Epithelial cell of proximal tubule (primary cell): ENCODE results near the gene ROR1. TPM values are rescaled to one million over a fixed set of nuclear protein-coding genes. Genes with fewer than 3 reads are reported as not detected.
"Not testable (repeated sequence)": the region's sequence is repeated elsewhere in the genome, so short reads cannot be mapped to it uniquely, and the experiment has no call there.

Source experiments
- DNase-seq: peaks from one replicate; pipeline ENCODE4 v3.0.0-alpha.2; 2011; ENCODE audit warnings: low read depth
- H3K4me3 ChIP-seq: 2 replicates; pipeline ENCODE4 v1.5.1; 2011; ENCODE audit warnings: low read depth, mild to moderate bottlenecking, low read length
- total RNA-seq: library from RNA; depleted of rRNA; stranded (reverse); fragments of >200 nt; gene quantifications from 2 replicates; pipeline ENCODE4 v1.2.3, GENCODE V29; 2015
- TF ChIP-seq, protein P1 (sequence below): conservative IDR thresholded peaks from 2 replicates; pipeline ENCODE4 v1.5.1; 2012; ENCODE audit warnings: low read depth, mild to moderate bottlenecking, low read length

The ROR1 gene
- total RNA-seq, 1 donor from 2014 or later = 5.9 TPM

DNA sequence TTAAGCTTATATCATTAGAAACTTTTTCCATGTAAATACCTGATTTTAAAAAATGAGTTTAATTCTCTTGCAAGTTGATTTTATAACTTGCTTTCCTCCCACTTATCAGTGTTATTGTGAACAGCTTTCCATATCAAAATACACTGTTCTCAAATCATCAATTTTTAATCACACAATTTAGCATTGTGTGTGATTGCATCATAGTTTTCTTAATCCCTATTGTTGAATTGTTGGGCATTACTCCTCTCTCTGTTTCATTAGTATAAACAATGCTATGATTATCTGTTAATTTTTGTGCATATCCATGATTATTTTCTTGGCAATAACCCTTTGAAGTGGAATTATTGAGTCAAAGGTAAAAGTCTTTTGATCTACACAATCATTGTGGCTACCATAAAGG, 48.7 kb downstream of the ROR1 start:
- TF ChIP-seq, protein P1, sequence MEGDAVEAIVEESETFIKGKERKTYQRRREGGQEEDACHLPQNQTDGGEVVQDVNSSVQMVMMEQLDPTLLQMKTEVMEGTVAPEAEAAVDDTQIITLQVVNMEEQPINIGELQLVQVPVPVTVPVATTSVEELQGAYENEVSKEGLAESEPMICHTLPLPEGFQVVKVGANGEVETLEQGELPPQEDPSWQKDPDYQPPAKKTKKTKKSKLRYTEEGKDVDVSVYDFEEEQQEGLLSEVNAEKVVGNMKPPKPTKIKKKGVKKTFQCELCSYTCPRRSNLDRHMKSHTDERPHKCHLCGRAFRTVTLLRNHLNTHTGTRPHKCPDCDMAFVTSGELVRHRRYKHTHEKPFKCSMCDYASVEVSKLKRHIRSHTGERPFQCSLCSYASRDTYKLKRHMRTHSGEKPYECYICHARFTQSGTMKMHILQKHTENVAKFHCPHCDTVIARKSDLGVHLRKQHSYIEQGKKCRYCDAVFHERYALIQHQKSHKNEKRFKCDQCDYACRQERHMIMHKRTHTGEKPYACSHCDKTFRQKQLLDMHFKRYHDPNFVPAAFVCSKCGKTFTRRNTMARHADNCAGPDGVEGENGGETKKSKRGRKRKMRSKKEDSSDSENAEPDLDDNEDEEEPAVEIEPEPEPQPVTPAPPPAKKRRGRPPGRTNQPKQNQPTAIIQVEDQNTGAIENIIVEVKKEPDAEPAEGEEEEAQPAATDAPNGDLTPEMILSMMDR = no peak
- H3K4me3 ChIP-seq = no peak overlapping the region
- DNase-seq = no peak

DNA sequence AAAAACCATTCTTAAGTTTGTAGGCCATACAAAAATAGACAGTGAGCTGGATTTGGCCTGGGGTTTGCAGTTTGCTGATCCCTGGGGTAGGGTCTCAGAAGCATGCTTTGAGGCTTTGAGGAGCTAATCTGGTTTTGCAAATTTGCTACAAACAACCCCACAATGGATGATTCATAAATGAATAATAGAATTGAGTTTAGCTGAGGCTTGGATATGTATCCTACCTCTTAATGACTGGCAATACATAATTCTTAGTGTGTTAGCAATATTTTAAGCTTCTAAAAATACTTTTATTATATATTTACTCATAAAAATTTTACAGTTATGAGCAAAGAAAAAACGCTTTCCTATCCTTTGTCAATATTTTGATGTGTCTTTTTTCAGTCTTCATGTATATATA, 50.6 kb downstream of the ROR1 start:
- no peak for DNase-seq
- no peak overlapping the region for H3K4me3 ChIP-seq
- TF ChIP-seq, protein P1 = no peak

DNA sequence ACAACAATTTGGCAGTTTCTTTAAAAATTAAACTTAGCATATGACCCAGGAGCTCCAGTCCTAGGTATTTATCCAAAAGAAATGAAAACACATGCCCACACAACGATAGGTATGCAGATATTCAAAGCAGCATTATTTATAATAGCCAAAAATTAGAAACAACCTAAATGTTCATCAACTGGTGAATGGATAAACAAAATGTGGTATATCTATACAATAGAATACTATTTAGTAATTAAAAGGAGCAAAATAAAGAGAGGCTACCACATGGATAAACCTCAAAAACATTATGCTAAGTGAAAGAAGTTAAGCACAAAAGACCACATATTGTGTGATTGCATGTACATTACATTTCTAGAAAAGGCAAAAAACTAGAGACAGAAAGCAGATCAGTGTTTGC, 51.3 kb downstream of the ROR1 start:
- DNase-seq = no peak
- H3K4me3 ChIP-seq = no peak overlapping the region
- TF ChIP-seq, protein P1 = no peak

DNA sequence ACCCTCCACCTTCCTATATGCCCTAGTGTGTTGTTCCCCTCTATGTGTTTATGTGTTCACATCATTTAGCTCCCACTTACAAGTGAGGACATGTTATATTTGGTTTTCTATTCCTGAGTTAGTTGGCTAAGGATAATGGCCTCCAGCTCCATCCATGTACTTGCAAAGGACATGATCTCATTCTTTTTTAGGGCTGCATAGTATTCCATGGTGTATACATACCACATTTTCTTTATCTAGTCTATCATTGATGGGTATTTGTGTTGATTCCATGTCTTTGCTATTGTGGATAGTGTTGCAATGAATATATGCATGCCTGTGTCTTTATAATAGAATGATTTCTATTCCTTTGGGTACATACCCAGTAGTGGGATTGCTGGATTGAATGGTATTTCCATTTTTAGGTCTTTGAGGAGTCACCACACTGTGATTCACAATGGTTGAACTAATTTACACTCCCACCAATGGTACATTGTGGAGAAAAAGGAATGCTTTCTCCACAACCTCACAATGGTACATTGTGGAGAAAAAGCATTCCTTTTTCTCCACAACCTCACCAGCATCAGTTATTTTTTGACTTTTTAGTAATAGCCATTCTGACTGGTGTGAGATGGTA, 52.5 kb downstream of the ROR1 start:
- not testable (repeated sequence) for DNase-seq, H3K4me3 ChIP-seq

DNA sequence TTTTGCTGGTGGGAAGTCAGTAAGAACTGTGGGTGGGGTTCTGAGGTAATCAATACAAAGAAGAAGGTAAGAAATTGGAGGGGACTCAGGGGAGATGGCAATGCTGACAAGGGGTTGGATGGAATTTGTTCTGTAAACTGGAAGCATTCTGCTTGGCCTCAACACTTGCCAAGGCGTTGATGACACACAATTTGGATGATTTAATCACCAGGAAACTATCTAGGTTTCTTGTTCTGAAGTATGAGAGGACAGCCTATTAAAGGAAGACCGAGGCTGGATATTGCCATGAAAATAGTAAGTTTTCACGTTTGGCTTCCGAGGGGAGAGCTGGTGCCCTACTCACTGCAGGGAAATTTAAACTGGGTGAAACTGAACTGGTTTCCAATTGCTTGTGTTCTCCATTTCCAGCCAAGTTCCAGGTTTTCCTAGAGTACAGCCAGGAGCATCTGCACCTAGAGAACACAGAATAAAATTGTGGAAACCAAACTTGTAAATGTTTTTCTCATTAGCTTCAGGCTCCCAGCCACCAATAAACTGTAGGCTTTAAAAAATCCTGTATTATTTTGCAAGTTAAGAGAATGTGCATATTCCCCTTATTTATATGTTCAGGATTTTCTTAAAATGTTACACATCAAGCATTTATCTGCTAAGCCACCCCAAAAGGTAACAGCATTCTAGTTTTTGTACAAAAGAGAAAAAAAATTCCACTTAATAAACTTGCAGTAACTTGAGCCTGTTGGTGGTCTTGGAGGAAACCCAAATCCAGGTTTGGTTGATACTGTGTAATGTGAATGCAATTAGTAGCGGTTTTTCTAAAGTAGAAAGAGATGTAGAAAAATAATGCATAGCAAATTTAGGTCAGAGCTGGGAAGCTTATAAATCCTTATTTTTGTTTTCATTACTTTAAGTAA, 53.8 kb downstream of the ROR1 start:
- no peak overlapping the region for H3K4me3 ChIP-seq
- DNase-seq = no peak
- TF ChIP-seq, protein P1 = no peak

DNA sequence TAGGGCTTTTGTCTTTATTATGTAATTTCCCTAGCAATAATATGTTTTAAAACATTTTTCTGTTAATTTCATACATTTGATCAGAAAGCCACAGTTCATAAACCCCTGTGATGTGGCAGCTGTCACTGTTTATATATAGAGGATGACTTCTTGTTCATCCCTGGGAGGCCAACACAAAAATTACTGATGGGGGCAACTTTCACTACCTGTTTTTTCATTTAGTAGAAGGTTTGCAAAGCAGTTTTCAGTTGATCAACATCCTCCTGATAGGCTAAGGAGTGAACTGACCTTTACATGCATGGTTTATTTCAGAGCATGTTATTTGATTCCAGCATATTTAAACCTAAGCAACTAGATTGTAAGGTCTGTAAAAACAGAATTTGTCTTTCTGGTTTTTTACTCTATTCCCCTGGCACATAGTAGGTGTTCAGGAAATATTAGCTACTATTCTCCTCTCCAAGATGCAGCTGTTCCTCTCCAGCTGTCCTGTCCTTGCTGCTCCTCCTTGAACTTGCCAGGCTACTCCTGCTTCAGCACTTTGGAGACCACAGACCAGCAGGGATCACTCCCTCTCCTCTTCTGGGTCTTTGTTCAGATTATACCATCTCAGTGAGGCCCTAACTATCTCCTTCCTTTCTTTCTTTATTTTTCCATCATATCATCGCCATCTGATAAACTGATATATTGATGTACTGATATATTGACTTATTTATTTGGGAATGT, 54.7 kb downstream of the ROR1 start:
- H3K4me3 ChIP-seq = no peak overlapping the region

More for the DNA sequence above, 54.7 kb downstream of the ROR1 start:
- TF ChIP-seq, protein P1 = no peak
- no peak for DNase-seq
